SK-N-SH treated with all-trans-retinoic acid at 6 μM for 48 hours (cell line): ENCODE results near the gene SLC41A1.

Experiments used
- ATAC-seq: fragments of 200-7000 bp; cut with Tn5 transposase; 3 replicates; pipeline ENCODE4 v1.9.1; 2020; ENCODE audit warnings: mild to moderate bottlenecking, moderate library complexity
- BACH2 ChIP-seq: fragments of 250-450 bp; sonication (Bioruptor Pico); IDR thresholded peaks from 2 replicates; pipeline ENCODE4 v1.9.0; 2021; ENCODE audit warnings: mild to moderate bottlenecking, borderline replicate concordance
- CSDC2 ChIP-seq: fragments of 250-450 bp; sonication (Bioruptor Pico); IDR thresholded peaks from 2 replicates; pipeline ENCODE4 v1.5.0; 2020; ENCODE audit warnings: mild to moderate bottlenecking, moderate library complexity
- ESRRG ChIP-seq: fragments of 250-450 bp; sonication (Bioruptor Pico); IDR thresholded peaks from 2 replicates; pipeline ENCODE4 v1.6.1; 2021; ENCODE audit warnings: mild to moderate bottlenecking
- OSR1 ChIP-seq: fragments of 250-450 bp; sonication (Bioruptor Pico); IDR thresholded peaks from 2 replicates; pipeline ENCODE4 v1.8.0; 2022; ENCODE audit warnings: moderate library complexity, mild to moderate bottlenecking, inconsistent platforms
- PPARA ChIP-seq: fragments of 250-450 bp; sonication (Bioruptor Pico); IDR thresholded peaks from 2 replicates; pipeline ENCODE4 v1.5.0; 2020; ENCODE audit warnings: mild to moderate bottlenecking, borderline replicate concordance
- RARB ChIP-seq: fragments of 250-450 bp; sonication (Bioruptor Pico); IDR thresholded peaks from 2 replicates; pipeline ENCODE4 v1.8.0; 2021; ENCODE audit warnings: mild to moderate bottlenecking, moderate library complexity
- SNAI2 ChIP-seq: fragments of 250-450 bp; sonication (Bioruptor Pico); IDR thresholded peaks from 2 replicates; pipeline ENCODE4 v1.5.0; 2020; ENCODE audit warnings: mild to moderate bottlenecking, moderate library complexity
- TOX ChIP-seq: fragments of 250-450 bp; sonication (Bioruptor Pico); IDR thresholded peaks from 2 replicates; pipeline ENCODE4 v1.8.0; 2021; ENCODE audit warnings: mild to moderate bottlenecking, moderate library complexity, borderline replicate concordance
- ZFP3 ChIP-seq: fragments of 250-450 bp; sonication (Bioruptor Pico); IDR thresholded peaks from 2 replicates; pipeline ENCODE4 v1.5.0; 2020; ENCODE audit warnings: mild to moderate bottlenecking, moderate library complexity
- ZFP30 ChIP-seq: fragments of 450-650 bp; formaldehyde crosslinking; IDR thresholded peaks from 2 replicates; pipeline ENCODE4 v1.5.0; 2022; ENCODE audit warnings: mild to moderate bottlenecking, moderate library complexity
- ZNF565 ChIP-seq: fragments of 450-650 bp; formaldehyde crosslinking; conservative IDR thresholded peaks from 2 replicates; pipeline ENCODE4 v1.5.0; 2020; ENCODE audit warnings: low read depth, mild to moderate bottlenecking, moderate library complexity
- ZNF70 ChIP-seq: fragments of 450-650 bp; formaldehyde crosslinking; IDR thresholded peaks from 2 replicates; pipeline ENCODE4 v1.5.0; 2020; ENCODE audit warnings: mild to moderate bottlenecking, moderate library complexity
- ZNF8 ChIP-seq: fragments of 450-650 bp; formaldehyde crosslinking; IDR thresholded peaks from 2 replicates; pipeline ENCODE4 v1.5.0; 2020; ENCODE audit warnings: mild to moderate bottlenecking, moderate library complexity
- TF ChIP-seq, protein P1 (sequence below): fragments of 250-450 bp; sonication (Bioruptor Pico); IDR thresholded peaks from 2 replicates; pipeline ENCODE4 v1.8.0; 2021; ENCODE audit warnings: low read depth, mild to moderate bottlenecking, moderate library complexity, borderline replicate concordance
- TF ChIP-seq, protein P2 (sequence below): fragments of 250-450 bp; sonication (Bioruptor Pico); IDR thresholded peaks from 2 replicates; pipeline ENCODE4 v1.5.1; 2021; ENCODE audit warnings: mild to moderate bottlenecking, moderate library complexity
- TF ChIP-seq, protein P3 (sequence below): fragments of 250-450 bp; sonication (Bioruptor Pico); IDR thresholded peaks from 2 replicates; pipeline ENCODE4 v1.5.1; 2020; ENCODE audit warnings: low read depth, mild to moderate bottlenecking, moderate library complexity
- TF ChIP-seq, protein P4 (sequence below): fragments of 250-450 bp; sonication (Bioruptor Pico); IDR thresholded peaks from 2 replicates; pipeline ENCODE4 v1.8.0; 2020; ENCODE audit warnings: mild to moderate bottlenecking, moderate library complexity, borderline replicate concordance
- TF ChIP-seq, protein P5 (sequence below): fragments of 250-450 bp; sonication (Bioruptor Pico); IDR thresholded peaks from 2 replicates; pipeline ENCODE4 v1.5.0; 2020; ENCODE audit warnings: mild to moderate bottlenecking, moderate library complexity

Gene SLC41A1

DNA sequence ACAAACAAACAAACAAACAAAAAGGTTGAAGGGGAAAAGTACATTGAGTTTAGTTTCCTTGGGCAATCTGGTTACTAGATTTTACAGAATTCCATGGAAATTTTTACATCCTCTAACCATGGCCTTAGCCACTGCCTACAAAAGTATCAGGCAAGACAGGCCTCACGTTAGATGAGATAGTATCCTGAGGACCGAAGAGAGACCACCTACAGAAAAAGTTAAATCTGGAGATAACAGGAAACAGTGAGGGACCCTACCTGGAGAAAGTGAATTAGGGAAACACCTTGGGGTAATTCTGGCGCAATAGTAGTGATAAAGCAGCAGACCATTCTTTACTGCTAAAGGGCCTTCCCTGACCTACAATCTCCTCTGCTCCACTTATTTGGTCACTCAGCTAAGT lies 46.4 kb downstream of the SLC41A1 start (continued):
- TF ChIP-seq, protein P1, sequence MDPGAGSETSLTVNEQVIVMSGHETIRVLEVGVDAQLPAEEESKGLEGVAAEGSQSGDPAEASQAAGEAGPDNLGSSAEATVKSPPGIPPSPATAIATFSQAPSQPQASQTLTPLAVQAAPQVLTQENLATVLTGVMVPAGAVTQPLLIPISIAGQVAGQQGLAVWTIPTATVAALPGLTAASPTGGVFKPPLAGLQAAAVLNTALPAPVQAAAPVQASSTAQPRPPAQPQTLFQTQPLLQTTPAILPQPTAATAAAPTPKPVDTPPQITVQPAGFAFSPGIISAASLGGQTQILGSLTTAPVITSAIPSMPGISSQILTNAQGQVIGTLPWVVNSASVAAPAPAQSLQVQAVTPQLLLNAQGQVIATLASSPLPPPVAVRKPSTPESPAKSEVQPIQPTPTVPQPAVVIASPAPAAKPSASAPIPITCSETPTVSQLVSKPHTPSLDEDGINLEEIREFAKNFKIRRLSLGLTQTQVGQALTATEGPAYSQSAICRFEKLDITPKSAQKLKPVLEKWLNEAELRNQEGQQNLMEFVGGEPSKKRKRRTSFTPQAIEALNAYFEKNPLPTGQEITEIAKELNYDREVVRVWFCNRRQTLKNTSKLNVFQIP (CRISPR knock-in tag): no peak
- TF ChIP-seq BACH2: no peak
- TF ChIP-seq, protein P2, sequence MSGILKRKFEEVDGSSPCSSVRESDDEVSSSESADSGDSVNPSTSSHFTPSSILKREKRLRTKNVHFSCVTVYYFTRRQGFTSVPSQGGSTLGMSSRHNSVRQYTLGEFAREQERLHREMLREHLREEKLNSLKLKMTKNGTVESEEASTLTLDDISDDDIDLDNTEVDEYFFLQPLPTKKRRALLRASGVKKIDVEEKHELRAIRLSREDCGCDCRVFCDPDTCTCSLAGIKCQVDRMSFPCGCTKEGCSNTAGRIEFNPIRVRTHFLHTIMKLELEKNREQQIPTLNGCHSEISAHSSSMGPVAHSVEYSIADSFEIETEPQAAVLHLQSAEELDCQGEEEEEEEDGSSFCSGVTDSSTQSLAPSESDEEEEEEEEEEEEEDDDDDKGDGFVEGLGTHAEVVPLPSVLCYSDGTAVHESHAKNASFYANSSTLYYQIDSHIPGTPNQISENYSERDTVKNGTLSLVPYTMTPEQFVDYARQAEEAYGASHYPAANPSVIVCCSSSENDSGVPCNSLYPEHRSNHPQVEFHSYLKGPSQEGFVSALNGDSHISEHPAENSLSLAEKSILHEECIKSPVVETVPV: no peak
- TF ChIP-seq, all 23 proteins: peak for 0

DNA sequence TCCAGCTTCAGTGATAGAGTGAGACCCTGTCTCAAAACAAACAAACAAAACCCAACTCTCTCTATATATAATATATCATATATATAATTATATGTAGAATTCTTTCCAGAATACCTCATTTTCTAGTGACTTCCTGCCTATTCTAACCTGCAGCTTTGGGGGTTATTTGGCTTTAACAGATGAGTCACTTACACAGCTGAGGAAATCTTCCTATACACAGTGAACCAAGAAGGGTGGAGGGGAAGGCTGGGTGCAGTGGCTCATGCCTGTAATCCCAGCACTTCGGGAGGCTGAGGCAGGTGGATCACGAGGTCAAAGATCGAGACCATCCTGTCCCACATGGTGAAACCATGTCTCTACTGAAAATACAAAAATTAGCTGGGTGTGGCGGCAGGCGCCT lies 47.0 kb downstream of the SLC41A1 start:
- TF ChIP-seq ZNF8 (CRISPR knock-in tag) (no peak), RARB (CRISPR knock-in tag) (no peak), ZNF565 (CRISPR knock-in tag) (no peak), TOX (CRISPR knock-in tag) (no peak)
- TF ChIP-seq, protein P1 (CRISPR knock-in tag): no peak
- peak; percentile 66 for ATAC-seq

DNA sequence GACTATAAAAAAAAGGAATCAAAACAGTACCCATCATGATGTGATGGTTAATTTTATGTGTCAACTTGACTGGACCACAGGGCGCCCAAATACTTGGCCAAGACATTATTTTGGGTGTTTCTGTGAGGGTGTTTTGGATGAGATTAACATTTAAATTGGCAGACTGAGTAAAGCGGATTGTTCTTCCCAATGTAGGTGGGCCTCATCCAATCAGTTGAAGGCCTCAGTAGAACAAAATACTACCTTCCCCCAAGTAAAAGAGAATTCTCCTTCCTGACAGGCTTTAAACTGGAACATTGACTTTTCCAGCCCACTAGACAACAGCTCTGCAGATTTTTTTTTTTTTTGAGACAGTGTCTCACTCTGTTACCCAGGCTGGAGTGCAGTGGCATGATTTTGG lies 48.4 kb downstream of the SLC41A1 start:
- no peak for ATAC-seq
- TF ChIP-seq, protein P1 (CRISPR knock-in tag): no peak
- TF ChIP-seq ZNF8 (CRISPR knock-in tag) (no peak), TOX (CRISPR knock-in tag) (no peak), ESRRG (no peak), ZNF565 (CRISPR knock-in tag) (no peak), ZFP30 (no peak), CSDC2 (CRISPR knock-in tag) (no peak), PPARA (CRISPR knock-in tag) (no peak), BACH2 (no peak), OSR1 (CRISPR knock-in tag) (no peak), ZFP3 (CRISPR knock-in tag) (no peak), SNAI2 (no peak), ZNF70 (CRISPR knock-in tag) (no peak)
- TF ChIP-seq, protein P3, sequence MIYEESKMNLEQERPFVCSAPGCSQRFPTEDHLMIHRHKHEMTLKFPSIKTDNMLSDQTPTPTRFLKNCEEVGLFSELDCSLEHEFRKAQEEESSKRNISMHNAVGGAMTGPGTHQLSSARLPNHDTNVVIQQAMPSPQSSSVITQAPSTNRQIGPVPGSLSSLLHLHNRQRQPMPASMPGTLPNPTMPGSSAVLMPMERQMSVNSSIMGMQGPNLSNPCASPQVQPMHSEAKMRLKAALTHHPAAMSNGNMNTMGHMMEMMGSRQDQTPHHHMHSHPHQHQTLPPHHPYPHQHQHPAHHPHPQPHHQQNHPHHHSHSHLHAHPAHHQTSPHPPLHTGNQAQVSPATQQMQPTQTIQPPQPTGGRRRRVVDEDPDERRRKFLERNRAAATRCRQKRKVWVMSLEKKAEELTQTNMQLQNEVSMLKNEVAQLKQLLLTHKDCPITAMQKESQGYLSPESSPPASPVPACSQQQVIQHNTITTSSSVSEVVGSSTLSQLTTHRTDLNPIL (CRISPR knock-in tag): no peak
- TF ChIP-seq, protein P4, sequence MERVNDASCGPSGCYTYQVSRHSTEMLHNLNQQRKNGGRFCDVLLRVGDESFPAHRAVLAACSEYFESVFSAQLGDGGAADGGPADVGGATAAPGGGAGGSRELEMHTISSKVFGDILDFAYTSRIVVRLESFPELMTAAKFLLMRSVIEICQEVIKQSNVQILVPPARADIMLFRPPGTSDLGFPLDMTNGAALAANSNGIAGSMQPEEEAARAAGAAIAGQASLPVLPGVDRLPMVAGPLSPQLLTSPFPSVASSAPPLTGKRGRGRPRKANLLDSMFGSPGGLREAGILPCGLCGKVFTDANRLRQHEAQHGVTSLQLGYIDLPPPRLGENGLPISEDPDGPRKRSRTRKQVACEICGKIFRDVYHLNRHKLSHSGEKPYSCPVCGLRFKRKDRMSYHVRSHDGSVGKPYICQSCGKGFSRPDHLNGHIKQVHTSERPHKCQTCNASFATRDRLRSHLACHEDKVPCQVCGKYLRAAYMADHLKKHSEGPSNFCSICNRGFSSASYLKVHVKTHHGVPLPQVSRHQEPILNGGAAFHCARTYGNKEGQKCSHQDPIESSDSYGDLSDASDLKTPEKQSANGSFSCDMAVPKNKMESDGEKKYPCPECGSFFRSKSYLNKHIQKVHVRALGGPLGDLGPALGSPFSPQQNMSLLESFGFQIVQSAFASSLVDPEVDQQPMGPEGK (CRISPR knock-in tag): no peak
- TF ChIP-seq, protein P2: no peak
- TF ChIP-seq, protein P5, sequence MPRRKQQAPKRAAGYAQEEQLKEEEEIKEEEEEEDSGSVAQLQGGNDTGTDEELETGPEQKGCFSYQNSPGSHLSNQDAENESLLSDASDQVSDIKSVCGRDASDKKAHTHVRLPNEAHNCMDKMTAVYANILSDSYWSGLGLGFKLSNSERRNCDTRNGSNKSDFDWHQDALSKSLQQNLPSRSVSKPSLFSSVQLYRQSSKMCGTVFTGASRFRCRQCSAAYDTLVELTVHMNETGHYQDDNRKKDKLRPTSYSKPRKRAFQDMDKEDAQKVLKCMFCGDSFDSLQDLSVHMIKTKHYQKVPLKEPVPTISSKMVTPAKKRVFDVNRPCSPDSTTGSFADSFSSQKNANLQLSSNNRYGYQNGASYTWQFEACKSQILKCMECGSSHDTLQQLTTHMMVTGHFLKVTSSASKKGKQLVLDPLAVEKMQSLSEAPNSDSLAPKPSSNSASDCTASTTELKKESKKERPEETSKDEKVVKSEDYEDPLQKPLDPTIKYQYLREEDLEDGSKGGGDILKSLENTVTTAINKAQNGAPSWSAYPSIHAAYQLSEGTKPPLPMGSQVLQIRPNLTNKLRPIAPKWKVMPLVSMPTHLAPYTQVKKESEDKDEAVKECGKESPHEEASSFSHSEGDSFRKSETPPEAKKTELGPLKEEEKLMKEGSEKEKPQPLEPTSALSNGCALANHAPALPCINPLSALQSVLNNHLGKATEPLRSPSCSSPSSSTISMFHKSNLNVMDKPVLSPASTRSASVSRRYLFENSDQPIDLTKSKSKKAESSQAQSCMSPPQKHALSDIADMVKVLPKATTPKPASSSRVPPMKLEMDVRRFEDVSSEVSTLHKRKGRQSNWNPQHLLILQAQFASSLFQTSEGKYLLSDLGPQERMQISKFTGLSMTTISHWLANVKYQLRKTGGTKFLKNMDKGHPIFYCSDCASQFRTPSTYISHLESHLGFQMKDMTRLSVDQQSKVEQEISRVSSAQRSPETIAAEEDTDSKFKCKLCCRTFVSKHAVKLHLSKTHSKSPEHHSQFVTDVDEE (CRISPR knock-in tag): no peak
